GM18519 (cell line): ENCODE results near the gene ADAMTS17.

Source experiments
- ATAC-seq: cut with Tn5 transposase; IDR thresholded peaks from one replicate; pipeline ENCODE4 v1.9.1; 2021; ENCODE audit warnings: mild to moderate bottlenecking, moderate library complexity; ENCODE audit not compliant: unreplicated experiment, low FRiP score

Gene ADAMTS17

DNA sequence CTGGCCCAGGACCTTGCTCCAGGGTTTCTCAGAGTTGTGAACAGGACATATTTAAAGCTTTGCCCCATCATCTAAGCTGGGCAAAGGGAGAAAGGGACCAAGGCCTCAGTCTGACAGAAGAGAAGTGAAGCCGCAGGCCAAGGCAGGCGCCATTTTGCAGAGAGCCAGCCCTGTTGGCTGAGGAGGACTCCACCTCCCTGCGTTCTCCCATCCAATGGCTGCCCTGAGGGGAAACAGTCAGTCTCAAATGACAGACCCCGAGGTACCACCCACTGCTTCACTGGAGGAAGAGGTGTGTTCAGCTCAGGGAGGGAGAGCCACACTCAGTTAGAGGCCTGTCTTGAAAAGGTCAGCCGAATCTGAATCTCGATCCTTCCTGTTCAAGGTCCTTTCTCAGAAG, 86.1 kb downstream of the ADAMTS17 start:
- no peak for ATAC-seq

DNA sequence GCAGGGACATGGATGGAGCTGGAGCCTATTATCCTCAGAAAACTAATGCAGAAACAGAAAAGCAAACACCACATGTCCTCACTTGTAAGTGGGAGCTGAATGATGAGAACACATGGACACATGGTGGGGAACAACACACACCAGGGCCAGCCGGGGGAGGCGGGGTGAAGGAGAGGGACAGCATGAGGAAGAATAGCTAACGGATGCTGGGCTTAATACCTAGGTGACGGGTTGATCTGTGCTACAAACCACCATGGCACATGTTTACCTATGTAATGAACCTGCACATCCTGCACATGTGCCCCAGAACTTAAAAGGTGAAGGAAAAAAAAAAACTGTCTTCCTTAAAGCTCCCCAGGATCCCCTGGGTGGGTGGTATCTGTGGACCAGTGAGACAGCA, 87.1 kb downstream of the ADAMTS17 start:
- ATAC-seq = no peak

DNA sequence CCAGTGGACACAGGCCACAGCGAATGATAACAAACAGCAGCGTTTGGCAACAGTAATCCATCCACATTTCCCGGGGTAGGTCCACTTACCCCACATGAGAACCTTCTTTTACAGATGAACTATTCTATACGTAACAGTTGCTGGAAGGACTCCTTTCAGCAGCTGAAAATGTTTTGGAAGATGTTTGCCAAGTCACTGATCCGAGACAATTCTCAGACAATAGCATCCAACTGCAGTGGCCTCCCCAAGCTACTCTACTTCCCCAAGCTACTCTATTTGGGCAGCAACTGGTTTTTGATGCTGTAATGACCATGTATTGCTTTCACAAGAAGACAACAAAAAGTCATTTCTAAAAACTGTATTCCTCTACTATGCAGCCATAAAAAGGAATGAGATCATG, 87.5 kb downstream of the ADAMTS17 start:
- ATAC-seq = no peak

DNA sequence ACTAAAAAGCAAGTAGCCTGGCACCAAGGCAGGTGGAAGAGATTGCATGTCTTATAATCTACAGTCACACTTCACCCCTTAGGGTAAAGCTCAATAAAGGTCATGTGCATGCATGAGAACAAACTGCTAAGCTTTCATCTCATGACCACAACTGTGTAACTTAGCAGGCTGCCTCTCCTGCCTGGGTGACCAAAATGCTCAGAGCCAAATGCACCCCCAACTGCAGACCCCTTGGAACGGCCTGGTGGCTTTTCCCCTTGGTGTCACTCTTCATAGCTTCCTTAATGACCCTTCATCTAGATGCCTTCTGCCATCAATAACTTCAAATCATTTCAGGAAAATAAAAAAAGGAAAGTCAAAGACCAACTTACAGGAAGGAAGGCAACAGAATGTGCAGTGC, 88.1 kb downstream of the ADAMTS17 start:
- no peak for ATAC-seq

DNA sequence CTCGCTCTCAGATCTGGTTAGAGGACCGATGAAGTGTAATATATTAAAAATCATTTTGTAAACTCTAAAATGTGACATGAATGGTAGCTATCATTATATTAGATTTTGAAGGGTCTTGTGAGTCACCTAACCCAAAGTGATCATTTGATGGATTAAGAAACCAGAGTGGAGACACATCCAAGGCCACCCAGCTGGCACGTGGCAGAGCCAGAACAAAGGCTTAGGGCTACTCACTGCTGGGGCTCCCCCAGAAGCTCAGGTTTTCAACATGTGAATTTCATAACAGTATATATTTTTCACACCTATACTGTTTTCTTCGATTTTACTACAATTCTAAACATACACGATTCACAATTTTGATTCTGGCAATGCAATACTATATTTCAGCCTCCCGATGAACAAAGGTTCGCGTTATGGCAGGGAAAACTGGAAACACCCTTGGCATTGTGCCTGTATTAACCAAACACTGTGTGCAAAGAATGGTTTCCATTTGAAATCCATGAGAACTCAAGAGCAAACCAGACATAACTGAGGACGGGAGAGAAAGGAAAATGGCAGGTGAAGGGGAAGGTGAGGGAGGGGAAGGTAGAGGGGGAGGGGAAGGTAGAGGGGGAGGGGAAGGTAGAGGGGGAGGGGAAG, 88.9 kb downstream of the ADAMTS17 start:
- no peak for ATAC-seq

DNA sequence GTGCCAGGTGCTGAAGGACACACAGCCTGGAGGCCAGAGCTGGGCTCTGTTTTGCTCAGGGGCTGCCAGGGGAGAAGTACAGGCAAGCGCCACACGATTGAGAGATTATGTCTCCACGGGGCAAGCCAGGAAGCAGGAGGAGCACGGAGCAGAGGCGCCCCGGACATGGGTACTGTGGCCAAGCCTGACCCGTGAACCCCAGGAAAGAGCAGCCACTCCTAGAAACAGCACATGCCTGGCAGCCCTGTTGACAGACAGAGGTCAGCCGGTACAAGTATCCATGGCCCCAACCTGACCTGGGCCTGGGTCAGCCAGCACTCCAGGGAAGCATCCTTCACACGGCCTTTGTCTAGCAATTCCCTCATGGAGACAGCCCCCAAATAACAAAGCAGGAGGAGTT, 89.4 kb downstream of the ADAMTS17 start:
- ATAC-seq = no peak

DNA sequence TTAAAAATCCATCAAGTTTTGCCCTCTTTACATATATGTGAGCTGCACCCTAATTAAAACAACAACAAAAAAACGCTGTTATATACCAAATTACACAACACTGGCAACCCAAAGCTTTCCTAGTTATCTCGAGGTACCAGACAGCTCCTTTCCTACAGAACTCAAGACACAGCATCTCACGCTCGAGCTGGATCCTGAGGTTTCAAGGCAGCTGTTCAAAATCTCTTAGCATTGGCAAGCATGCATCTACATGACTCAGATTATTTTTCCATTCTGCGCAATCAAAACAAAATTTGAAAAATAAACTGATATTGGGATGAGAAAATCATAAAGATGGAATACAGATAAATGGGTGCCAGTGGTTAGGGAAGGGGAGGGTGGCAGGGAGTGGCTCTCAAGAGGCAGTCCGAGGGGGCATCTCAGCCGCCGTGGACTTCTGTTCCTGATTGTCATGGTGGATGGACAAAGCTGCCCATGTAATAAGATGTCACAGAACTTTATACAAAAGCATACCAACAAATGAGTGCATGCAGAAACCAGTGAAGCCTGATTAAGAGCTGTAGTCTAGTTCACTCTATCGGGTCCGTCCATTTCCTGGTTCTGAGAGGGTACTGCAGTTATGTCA, 91.5 kb downstream of the ADAMTS17 start:
- ATAC-seq = no peak

DNA sequence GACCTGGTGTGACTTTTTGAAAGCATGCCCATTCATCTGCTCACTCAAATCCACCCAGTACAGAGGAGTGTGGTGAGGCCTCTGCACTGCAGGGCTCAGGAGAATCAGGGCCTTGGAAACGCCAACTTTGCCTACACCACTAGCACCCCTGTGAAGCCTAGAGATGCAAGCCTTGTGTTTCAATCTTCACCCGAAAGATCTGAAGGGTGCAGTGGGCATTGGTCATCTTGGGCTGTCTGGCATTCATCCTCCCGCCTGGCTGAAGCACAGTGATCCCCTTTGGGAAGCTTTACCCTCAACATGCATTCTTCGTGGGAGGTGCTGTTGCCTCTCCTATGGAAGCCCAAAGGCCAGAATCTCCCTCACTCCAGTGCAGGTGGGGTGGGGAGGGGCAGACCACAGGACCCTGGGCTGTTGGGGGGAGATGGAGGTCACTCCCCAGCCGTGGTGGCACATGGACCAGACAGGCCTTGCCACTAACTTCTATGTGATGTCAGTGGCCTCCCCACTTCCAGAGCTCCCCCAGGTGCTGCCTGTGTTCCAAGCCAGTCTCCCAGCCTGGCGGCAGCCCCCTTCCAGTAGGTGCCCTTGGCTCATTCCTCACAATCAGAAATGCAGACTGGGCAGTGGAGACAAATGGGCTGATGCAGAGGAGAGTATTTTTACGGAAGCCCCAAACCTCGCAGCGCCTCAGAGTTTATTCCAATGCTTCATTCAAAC, 92.5 kb downstream of the ADAMTS17 start:
- ATAC-seq = no peak

DNA sequence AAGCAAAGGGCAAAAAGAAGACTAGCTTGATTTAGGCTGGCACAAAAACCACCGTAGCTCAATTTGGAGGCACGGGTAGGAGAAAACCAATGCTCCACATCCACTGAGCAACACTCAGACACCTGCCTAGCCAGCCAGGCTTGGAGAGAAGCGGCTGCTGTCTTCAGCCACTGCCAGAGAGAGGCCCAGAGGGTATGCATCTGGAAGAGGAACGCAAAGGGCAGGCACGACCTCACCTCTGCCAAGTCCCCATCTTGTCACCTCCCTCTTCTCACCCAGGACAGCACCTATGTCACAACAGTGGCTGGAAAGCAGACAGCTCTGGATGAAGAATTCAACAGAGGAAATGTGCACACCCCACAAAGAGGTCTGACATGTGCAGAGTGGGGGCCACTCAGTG, 93.5 kb downstream of the ADAMTS17 start:
- no peak for ATAC-seq

DNA sequence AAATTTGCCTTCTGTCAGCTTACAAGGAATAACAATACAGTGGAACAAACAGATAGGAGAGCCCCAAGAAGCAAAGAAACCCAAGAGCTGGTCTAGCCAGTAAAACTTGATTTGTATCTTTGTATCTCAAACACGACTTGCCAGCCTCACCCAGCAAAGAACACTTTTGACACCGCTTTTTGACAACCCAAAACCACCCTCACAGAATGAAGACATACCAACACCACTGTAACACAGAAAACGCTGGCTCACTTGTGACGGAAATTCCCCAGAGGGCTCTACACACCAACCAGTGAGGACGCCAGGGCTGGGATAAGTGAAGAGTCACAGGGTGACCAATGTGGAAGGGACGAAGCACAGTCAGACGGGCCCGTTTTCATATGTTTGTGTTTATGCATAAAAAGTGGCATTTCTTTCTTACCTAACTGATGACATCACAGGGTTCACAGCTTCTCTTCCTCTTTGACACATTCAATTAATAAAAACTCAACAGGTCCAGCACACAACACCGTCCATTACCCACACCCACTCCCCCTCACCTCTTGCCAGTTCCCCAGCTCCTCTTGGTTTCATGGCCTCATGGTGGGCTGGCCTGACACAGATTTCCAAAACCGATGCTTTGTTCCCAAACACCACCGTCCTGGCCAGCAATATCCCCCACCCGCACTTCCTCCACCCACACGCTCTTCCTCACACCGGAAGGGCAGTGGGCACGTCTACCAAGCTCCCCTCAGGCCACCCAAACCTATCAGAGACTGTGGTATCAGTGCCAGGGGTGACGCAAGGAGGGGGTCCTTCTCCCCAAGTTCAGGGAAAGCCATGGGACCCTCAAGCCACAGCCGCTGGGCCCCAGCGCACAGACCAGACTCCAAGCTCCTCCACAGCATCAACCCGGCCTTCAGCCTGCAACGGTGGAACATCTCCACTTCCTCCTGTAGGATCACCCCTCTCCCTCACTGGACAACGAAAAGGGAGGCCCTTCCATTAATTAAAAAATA, 94.2 kb downstream of the ADAMTS17 start:
- ATAC-seq = no peak

DNA sequence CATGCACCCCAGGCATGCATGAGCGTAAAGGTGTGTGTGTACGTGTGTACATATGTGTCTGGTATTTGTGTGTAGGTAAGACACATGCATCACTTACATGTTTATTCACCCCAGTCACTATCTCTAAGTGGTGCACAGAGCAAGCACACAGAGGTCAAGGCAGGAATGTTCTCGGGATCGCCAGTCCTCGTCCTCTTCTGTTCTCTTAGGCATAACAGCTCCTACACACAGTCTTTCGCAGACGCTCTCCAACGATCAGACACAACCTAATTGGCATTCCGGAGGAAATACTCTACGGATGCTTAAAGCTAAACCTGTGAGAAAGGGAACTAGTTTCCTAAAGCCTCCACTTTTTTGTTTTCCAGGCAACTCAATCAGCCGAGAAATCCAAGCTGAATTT, 95.9 kb downstream of the ADAMTS17 start:
- ATAC-seq = no peak

DNA sequence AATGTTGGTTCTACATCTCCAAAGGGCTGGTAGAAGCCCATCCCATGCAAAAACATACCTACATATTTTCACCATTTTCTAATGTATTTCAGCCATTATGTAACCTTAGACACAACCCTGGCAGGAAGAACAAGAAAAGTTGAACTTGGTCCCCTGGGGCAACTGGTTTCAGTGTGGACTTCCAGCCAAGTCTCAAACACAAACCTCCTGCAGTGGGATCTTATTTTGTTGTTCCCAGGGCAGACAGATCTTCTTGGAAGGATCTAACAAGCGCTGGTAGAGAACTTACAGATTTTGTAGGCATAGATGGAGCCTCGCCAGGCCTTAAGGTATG, 96.3 kb downstream of the ADAMTS17 start:
- no peak for ATAC-seq

DNA sequence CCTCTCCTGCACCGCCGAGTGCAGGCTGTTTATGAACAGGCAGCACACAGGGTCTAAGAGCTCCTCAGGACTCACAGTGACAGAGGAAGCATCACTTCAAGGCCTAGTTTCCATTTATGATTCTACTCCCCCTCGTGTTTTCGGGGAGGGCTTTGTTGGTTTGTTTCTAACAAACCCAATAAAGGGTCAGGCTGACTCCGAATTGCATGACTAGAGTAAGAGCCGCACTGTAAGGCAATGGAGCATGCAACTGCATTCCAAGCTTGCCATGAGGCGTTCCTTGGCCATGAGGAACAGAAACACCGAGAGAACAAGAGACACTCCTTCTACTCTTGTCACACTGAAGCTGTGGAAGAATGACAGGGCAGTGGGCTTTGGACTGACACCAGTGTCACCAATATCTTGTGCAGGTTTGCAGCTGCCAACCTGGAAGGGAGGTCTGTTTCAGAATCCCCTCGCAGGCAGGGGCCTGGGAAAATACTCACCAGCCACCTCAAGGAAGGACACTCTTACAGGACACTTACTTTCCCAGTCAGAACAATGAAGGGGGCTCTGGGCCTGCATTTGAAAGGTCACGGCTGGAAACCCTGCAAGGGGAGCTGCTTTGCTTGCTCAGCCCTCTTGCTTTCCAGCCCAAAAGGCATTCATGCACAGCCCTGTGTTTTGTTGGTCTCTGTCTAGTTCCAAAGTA, 96.8 kb downstream of the ADAMTS17 start:
- ATAC-seq = no peak

DNA sequence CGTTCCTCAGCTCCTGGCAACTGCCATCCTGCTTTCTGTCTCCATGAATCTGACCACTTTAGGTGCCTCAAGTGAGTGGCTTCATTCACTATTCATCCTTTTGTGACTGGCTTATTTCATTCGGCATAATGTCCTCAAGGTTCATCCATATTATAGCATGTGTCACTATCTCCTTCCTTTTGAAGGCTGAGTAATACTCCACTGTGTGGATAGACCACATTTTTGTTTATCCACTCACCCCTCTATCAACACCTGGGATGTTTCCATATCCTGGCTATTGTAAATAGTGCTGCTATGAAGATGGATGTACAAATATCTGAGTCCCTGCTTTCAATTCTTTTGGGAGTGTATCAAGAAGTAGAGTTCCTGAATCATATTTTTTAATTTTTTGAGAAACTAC, 98.8 kb downstream of the ADAMTS17 start:
- no peak for ATAC-seq

DNA sequence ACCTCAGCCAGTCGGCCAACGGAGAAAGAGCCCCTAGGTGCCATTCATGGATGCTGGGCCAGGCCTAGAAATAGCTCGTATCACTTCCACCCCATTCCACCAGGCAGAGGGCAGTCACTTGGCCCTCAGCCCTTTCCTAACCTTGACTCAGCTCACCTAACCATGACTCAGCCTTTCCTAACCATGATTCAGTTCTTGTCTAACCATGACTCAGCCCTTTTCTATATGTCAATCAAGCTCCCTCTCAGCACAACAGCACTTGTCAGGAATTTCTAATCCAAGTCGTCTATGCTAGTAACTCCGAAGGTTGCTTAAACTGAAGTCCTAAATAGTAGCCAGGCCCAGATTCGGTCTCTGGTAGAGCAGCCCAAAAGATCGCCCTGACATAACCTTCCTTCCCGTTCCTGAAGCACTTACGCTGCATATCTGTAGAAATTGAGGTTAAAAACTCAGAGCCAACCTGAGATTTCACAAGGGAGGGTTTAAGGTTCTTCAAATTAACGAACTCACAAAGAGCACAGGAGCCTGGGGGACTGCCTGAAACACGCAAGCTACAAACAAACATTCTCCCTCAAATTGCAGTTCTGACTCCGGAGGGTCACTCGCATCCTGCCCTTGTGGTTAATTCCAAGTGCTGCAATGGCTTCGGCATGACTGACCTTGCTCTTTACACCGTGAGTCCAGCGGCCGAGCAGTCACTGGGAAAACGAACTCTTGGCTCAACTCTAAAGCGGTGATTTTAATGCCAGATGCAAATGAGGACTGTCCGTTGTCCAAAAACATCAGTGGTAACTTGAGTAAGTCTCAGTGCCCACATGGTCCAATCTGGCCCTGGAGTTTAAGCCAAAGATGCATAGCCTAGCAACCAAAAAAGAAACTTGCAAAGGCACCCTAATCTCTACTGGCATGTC, 99.9 kb downstream of the ADAMTS17 start:
- no peak for ATAC-seq

DNA sequence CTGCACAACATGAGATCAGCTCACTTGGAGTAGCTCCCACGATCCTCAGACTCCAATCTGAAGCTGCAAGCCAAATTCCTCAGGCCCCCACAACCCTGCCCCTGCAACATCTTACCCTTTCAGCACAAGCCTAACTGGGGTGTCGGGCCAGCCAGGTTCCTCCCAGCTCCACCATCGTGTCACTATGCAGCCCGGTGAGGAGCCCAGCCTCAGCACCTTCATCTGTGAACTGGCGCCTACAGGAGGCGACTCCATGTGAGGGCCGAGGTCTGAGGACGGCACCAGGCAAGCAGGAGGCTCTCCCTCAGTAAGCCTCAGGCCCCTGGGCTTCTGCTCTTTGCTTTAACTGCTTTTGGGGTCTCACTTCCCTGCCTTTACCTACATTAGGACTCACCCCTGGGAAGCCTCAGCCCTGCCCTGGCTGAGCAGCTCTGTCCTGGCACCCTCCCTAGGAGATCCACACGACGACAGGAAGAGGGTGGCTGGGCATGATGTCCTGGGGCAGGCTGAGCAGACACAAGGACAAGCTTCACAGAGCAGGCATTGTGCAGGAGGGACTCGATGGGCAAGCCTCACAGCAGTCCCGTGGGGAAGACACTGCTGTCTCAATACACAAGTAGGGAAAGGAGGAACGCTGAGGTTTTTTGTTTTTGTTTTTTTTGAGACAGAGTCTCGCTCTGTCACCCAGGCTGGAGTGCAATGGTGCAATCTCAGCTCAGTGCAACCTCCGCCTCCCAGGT, 104.6 kb downstream of the ADAMTS17 start:
- no peak for ATAC-seq

DNA sequence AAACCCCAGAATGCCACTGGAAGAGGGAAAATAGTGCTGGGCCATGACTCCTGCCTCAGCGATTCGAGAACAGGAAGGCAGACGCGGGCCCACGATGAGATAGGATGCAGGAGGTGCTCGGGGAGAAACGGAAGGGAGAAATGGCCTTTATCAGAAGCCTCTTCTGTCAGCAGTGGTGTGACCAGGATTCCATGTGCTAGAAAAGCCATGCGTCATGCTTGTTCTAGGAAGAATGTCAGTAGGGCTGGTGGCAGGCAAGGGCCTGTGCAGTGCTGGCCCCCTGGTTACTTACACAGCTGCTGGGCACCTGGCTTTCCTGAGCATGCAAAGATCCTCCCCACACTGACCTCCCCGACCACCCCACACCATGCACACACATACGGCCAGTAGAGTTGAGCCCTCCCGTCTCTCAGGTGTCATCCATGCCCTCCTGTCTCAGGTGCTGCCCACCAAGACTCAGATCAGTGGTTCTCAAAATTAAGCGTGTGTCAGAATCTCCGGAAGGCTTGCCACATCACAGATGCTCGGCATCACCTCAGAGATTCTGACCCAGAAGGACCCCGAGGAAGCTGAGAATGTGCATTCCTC, 106.7 kb downstream of the ADAMTS17 start:
- no peak for ATAC-seq
